GM19438 (cell line): ENCODE data around the gene HAO2.
A peak's percentile ranks its signal among the peaks of the same experiment; 100 is the strongest.
"Not testable (repeated sequence)": the region's sequence is repeated elsewhere in the genome, so short reads cannot be mapped to it uniquely, and the experiment has no call there.

ENCODE experiments used
- ATAC-seq: cut with Tn5 transposase; IDR thresholded peaks from one replicate; pipeline ENCODE4 v1.9.1; 2021; ENCODE audit warnings: low read depth; ENCODE audit not compliant: unreplicated experiment

HAO2 gene

GRCh38 chr1:119368554-119368953, at the start of gene HAO2:
TSS of gene HAO2 (plus strand) at chr1:119368785. CDS start at chr1:119381086, 12,301 bp downstream.
- no peak for ATAC-seq

DNA sequence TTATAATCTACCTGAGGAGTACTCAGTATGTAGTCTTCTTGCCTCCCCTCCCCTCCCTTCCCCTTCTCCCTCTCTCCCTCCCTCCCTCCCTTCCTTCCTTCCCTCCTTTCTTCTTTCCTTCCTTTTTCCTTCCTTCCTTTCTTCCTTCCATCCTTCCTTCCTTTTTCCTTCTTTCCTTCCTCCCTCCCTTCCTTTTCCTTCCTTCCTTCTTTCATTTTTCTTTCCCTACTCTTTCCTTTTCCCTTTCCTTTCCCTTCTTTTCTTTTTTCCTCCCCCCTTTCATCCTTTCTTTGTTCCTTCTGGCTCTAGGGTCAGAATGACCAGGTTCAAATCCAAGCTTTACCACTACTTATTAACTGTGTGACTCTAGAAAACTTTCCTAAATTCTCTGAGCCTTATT, 48.5 kb upstream of the HAO2 start:
- no peak for ATAC-seq

DNA sequence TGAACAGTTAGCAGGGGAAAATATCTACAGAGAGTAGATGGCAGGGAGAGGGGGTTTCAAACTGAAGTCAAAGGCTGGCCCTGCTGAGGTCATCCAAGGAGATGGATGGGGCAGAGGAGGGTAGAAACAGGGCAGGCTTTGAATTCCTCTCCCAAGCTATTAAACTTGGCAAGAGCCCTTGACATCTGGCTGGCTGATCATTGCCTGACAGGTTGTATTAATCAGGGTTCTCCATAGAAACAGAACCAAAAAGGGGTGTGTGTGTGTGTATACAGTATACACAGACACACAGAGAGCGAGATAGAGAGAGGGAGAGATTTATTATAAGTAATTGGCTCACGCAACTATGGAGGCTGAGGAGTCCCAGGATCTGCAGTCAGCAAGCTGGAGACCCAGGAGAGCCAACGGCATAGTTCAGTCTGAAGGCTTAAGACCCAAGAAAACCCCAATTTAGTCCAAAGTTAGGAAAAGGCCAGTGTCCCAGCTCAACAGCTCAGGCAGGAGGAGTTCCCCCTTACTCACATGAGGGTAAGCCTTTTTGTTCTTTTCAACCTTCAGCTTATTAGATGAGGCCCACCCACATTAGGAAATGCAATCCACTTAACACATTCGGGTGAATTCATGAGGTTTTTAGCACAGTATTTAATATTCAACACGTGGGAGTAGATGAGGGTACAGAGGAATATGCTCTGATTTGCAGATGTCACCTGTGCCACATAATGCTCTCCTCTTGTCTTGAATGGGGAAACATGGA, 46.7 kb upstream of the HAO2 start:
- no peak for ATAC-seq

- ATAC-seq: peak; percentile 87
Observed at GRCh38 chr1:119323216-119323982, 45.2 kb upstream of the HAO2 start.

GRCh38 chr1:119324198-119324597, 44.4 kb upstream of the HAO2 start:
- no peak for ATAC-seq

DNA sequence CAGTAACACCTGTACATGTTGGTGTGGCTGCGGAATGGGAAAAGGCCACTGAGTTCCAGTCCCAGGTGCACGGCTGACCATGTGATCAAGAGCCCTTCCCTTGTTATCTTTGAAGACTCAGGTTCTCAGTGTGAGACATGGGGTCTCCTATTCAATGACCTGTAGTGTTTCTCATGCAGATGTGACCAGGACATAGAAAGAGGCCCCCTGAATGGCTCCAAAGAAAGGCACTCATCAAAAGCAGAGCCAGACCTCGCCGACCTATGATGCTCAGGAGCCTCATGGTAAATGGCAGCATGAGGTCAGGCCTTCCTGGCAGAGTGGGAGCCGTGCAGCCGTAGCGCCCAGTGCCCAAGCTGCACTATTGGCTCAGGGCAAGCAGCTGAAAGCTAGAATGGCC, 42.3 kb upstream of the HAO2 start:
- ATAC-seq: no peak

DNA sequence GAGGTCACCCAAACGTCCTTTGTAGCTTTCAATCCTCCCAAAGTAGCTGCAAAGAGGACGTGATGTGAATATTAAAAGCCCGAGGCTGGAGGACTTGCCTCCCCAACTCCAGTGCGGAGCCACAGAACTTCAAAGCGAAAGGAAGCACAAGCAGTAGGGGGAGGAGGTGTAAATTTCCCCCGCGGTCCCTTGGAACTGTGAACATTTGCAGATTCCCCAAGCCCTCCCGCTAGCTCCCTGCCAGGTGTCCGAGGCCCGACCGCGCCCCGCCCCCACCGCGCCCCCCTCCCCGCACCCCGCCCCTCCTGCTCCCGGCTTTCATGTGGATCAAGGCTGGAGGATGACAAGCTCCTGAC, 41.5 kb upstream of the HAO2 start:
- ATAC-seq: no peak

DNA sequence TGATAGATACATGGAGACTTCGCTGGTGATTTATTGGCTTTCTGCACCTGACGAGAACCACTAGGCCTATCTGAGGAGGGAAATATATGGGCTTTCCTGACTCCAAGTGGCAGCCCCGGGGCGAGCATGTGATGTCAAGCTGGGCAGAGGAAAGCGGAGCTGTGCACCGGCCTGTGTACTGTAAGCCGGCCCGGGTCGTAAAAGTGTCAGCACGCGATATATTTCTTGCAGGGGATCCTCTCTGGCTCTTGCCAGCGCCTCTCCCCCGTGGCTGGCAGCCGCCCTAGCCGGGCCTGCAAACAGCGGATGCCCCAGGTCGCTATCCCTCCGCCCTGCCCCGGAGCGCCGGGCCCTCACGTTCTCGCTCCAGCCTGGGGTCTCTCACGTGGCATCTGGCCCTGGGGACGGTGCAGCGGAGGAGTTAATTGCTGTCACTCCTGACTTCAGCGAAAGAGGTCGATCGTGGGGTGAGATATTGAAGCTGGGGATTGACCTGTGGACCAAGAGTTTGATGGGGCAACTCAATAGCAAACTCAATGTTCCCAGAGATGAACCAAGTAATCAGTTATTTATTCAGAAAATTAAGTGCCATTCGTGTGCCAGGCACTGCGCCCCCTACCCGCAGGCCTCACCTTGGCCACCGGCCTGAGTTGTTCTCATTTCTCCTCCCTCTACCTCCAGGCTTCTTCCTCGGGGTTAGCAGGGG, 41.0 kb upstream of the HAO2 start:
- ATAC-seq: no peak

DNA sequence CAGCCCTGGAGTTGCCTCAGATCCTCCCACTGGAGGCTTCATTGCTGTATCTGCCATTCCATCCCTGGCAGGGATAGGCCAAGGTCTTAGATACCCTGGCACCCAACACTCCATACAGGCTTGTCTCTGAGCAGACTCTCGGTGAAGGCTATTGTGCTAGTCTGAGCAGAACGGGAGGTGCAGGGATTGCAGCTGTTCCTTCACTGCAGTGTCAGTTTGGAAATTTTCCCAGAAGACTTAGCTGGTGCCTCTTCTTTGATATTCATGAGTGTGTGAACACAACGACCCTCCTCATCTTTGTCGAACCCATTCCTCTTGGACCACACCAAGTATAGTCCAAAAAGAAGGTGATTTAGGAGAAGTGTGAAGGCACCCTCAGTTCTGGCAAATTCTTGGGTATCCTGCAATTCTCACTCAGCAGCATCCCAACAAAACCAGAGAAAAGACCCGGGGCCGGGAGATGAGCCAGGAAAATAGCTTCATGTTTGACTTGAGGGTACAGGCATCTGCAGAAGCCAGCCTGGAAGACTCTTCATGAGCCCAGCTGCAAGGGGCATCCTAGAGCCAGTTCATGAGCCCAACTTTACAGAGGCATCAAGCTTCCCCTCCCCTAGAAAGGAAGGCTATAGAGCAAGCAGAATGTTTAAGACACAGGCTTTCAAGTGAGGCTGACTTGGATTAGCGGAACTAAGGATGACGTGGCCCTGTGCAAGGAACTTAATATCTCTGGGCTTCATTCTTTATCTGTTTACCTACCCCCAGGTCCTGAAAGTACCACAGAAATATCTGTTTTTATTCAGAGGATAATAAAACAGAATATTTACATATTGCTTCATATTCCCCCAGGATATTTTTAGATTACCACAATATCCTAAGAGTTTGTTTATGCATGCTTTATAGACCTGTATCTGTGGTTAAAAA, 38.8 kb upstream of the HAO2 start:
- ATAC-seq: no peak

DNA sequence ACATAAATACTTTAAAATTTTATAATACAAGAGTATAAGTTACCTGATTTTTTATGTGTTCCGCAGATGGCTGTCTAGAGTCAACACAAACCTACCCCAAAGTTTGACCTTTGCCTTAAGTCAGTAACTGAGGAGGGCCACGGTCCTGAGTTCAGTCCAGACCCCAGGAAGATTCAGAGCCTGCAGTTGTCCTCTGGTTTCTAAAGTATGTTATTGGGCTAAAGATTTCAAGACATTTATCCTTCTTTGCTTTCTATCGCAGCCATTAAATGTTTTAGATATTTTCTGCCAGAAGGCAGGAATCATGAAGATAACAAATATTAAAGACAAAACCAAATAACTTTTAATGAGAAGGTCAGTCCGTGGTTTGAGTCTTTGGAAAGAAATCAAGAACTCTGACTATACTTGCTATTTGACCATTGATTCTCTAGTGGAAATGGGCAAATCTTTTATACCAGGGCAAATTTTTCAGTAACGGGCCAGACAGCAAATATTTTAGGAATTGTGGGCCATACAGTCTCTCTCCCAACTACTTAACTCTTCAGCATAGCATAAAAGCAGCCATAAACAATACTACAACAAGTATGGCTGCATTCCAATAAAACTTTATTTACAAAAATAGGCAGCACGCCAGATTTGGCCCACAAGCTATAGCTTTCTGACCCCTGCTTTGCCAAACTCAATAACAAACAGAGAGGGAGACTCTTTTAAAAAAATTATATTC, 38.0 kb upstream of the HAO2 start:
- ATAC-seq: no peak

GRCh38 chr1:119331190-119331515, 37.4 kb upstream of the HAO2 start:
- ATAC-seq: no peak

DNA sequence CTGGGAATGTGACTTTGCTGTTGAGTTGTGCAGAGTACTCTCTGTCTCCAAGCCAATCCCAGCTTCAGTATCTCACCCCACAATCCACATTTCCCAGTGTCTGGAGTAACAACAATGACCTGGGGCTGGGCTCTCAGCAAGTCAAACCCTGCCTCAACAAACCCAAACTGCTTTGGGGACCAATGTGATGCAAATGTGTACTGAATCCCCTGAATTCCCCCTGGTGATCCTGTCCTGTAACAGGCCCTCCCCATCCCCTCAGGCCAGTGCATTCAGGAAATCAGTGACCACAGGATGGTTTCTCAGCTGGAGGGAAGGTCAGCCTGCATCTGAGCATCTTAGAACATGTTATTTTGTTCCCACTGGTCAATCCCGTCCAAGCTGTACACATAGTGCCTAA, 36.7 kb upstream of the HAO2 start:
- ATAC-seq: no peak

GRCh38 chr1:119332622-119333021, 36.0 kb upstream of the HAO2 start:
- no peak for ATAC-seq

- no peak for ATAC-seq
Observed at GRCh38 chr1:119333163-119333896, 35.3 kb upstream of the HAO2 start.

DNA sequence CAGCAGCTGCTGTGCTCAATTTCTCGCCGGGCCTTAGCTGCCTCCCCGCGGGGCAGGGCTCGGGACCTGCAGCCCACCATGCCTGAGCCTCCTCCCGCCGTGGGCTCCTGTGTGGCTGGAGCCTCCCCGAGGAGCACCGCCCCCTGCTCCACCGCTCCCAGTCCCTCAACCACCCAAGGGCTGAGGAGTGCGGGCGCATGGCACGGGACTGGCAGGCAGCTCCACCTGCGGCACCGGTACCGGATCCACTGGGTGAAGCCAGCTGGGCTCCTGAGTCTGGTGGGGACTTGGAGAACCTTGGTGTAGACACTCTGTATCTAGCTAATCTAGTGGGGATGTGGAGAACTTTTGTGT, 34.7 kb upstream of the HAO2 start:
- ATAC-seq: not testable (repeated sequence)

GRCh38 chr1:119336848-119337247, 31.7 kb upstream of the HAO2 start:
- no peak for ATAC-seq

GRCh38 chr1:119338004-119338403, 30.6 kb upstream of the HAO2 start:
- ATAC-seq: no peak

DNA sequence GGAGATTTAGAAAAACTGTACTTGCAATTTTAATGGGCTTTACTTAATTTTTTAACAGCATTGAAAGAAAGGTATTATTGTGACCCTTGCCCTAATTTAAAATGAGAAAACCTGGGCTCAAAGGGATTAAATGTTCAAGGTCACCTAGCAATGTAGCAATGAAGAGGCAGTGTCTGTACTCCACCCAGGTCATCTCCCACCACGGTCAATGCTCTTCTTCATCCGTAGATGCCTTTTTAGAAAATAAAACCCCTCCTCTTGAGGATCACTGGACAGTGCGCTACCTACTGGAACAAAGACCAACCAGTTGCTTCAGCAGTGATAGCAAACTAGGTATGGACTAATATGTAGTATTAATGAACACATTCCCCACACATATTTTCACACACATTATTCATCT, 29.8 kb upstream of the HAO2 start:
- no peak for ATAC-seq

DNA sequence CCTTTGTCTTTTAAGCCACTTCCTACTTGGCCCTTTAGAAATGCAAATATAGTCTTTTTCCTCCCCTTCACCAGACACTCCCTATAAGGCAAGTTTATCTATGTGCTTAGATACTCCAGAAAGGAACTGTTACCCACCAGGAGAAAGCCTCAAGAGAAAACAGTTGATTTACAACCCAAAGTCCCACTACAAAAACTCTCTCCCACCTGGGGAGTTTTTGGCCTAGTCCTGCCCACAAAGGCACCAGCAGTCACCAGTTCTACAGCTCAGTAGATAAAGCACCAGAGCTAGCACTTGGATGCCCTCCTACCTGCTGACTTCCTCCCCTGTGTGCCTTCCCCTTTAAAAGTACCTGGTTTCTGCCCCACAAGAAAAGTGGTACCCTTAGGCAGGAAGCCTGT, 27.7 kb upstream of the HAO2 start:
- no peak for ATAC-seq
